Esophagus squamous epithelium (tissue), 5 donors: Measurements from ENCODE around the gene PAPLN. TPM values are rescaled to one million over a fixed set of nuclear protein-coding genes. Genes with fewer than 3 reads are reported as not detected.
A peak's percentile ranks its signal among the peaks of the same experiment; 100 is the strongest.

Experiments
- DNase-seq: peaks from one replicate; lab custom pipeline; 2025; lab: John Stamatoyannopoulos, UW
- H3K27ac ChIP-seq, 4 donors: fragments of 200-600 bp; sonication (generic); one replicate each; pipeline ENCODE4 v1.5.1; 2016 to 2019; ENCODE audit warnings: mild to moderate bottlenecking in 1 of 4
- H3K27me3 ChIP-seq, 4 donors: fragments of 200-600 bp; sonication (generic); 1 replicate in 3 of 4; 2 replicates in 1 of 4; pipeline versions ENCODE4 v1.5.1 to v1.6.0; 2017 to 2021; ENCODE audit warnings: antibody characterized with exemption in 1 of 4
- H3K36me3 ChIP-seq, 3 donors: fragments of 200-600 bp; sonication (generic); one replicate each; pipeline ENCODE4 v1.5.1; 2016 to 2019
- H3K4me1 ChIP-seq, 3 donors: fragments of 200-600 bp; sonication (generic); one replicate each; pipeline ENCODE4 v1.5.1; 2017 to 2019
- H3K4me3 ChIP-seq, 4 donors: fragments of 200-600 bp; sonication (generic); 1 replicate in 3 of 4; 2 replicates in 1 of 4; pipeline ENCODE4 v1.5.1; 2016 to 2019; ENCODE audit warnings: mild to moderate bottlenecking in 2 of 4, moderate library complexity in 1 of 4
- H3K9me3 ChIP-seq, 3 donors: fragments of 200-600 bp; sonication (generic); one replicate each; pipeline ENCODE4 v1.5.1; 2016 to 2019
- POLR2A ChIP-seq, 4 donors: fragments of 450-650 bp; IDR thresholded peaks; one replicate each; pipeline ENCODE4 v1.6.1; 2017; ENCODE audit warnings: antibody characterized with exemption in 4 of 4, mild to moderate bottlenecking in 4 of 4, moderate library complexity in 3 of 4
- WGBS, 2 donors: methylation state at CpG; one replicate each; pipeline ENCODE4 v1.1.5; 2018; 5-methylcytosine and 5-hydroxymethylcytosine counted together
- intact Hi-C: fragments of 100-400 bp; cut with DNase I; formaldehyde crosslinking; loops from one replicate; pipeline ENCODE4 v1.15.0; 2022
- total RNA-seq, 4 donors: library from RNA; depleted of rRNA; stranded (reverse); fragments of >200 nt; gene quantifications; one replicate each; pipeline ENCODE4 v1.1.0, GENCODE V29; 2016
- TF ChIP-seq, protein P1 (sequence below), 6 experiments: fragments of 450-650 bp in 4 of 6; fragments of 200-600 bp in 2 of 6; sonication (generic) in 2 of 6; IDR thresholded peaks; one replicate each; pipeline ENCODE4 v1.5.1; 2016 to 2019; ENCODE audit warnings: antibody characterized with exemption in 6 of 6, mild to moderate bottlenecking in 4 of 6, moderate library complexity in 4 of 6
- donor health status: DM: yes; HTN: yes; CAD: no.

Gene PAPLN
- total RNA-seq, 4 donors from 2014 or later = 2.2 to 12.6 (median 5.4) TPM

GRCh38 chr14:73240816-73241480, 3.6 kb downstream of the PAPLN start:
- Histone ChIP-seq H3K9me3 (no peaks in the 10 kb centered on the region), H3K4me3 (no peak overlapping the region), H3K27me3 (peaks cover 0 to 53% (median 0%) of the 10 kb centered on the region in 4 donors), H3K27ac (peak overlapping the region in 3 of 4 donors; percentile 53 to 80 (median 62)), H3K4me1 (peaks cover 58 to 81% (median 60%) of the 10 kb centered on the region in 3 donors), H3K36me3 (no peaks in the 10 kb centered on the region)
- no peak for TF ChIP-seq POLR2A (IDR thresholded peaks at IDR 0.05)
- TF ChIP-seq, protein P1, sequence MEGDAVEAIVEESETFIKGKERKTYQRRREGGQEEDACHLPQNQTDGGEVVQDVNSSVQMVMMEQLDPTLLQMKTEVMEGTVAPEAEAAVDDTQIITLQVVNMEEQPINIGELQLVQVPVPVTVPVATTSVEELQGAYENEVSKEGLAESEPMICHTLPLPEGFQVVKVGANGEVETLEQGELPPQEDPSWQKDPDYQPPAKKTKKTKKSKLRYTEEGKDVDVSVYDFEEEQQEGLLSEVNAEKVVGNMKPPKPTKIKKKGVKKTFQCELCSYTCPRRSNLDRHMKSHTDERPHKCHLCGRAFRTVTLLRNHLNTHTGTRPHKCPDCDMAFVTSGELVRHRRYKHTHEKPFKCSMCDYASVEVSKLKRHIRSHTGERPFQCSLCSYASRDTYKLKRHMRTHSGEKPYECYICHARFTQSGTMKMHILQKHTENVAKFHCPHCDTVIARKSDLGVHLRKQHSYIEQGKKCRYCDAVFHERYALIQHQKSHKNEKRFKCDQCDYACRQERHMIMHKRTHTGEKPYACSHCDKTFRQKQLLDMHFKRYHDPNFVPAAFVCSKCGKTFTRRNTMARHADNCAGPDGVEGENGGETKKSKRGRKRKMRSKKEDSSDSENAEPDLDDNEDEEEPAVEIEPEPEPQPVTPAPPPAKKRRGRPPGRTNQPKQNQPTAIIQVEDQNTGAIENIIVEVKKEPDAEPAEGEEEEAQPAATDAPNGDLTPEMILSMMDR (IDR thresholded peaks at IDR 0.05) = no peak
- WGBS, 2 donors = 50 to 78% methylated on average over 2 to 5 of the region's 10 CpGs
- no peak for DNase-seq
- intact Hi-C loops = no loop called here

GRCh38 chr14:73241481-73242165, 4.3 kb downstream of the PAPLN start:
- Histone ChIP-seq H3K4me3 (no peak overlapping the region), H3K27ac (peak overlapping the region; percentile 22 to 80 (median 58)), H3K27me3 (peaks cover 0 to 46% (median 0%) of the 10 kb centered on the region in 4 donors), H3K4me1 (peaks cover 58 to 88% (median 63%) of the 10 kb centered on the region in 3 donors), H3K36me3 (no peaks in the 10 kb centered on the region), H3K9me3 (no peaks in the 10 kb centered on the region)
- intact Hi-C loops = no loop called here
- 53 to 82% methylated on average over 5 to 17 of the region's 19 CpGs for WGBS, 2 donors
- TF ChIP-seq, protein P1 (IDR thresholded peaks at IDR 0.05) = no peak
- TF ChIP-seq POLR2A (IDR thresholded peaks at IDR 0.05) = no peak
- no peak for DNase-seq

GRCh38 chr14:73242357-73242901, 5.1 kb downstream of the PAPLN start:
- Histone ChIP-seq H3K4me1 (peaks cover 53 to 82% (median 60%) of the 10 kb centered on the region in 3 donors), H3K9me3 (no peaks in the 10 kb centered on the region), H3K4me3 (peak overlapping the region in 1 of 4 donors; percentile 15), H3K36me3 (no peaks in the 10 kb centered on the region), H3K27me3 (peaks cover 0 to 38% (median 0%) of the 10 kb centered on the region in 4 donors), H3K27ac (peak overlapping the region; percentile 22 to 80 (median 58))
- intact Hi-C loops = no loop called here
- TF ChIP-seq, protein P1 (IDR thresholded peaks at IDR 0.05) = no peak
- no peak for TF ChIP-seq POLR2A (IDR thresholded peaks at IDR 0.05)
- DNase-seq = no peak
- WGBS, 2 donors = 43 to 73% methylated on average over 5 to 6 of the region's 6 CpGs

DNA sequence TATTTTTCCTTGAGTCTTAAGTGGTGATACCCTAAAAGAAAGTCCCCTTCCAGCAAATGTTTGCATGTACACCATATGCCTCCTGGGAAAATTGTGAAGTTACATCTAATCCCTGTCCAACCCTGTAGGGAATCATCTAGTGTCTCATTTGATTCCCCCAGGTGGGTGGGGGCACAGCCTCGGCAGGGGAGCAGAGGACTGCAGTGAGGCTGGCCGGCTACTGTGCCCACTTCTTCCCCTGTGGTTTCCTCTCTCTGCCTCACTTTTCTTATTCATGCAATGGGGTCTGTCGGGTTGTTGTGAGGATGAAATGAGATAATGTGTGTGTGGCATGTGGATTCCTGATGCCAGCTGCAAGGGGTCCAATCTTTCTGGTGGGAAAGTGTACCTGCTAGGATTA, 6.0 kb downstream of the PAPLN start:
- Histone ChIP-seq H3K27me3 (peaks cover 0 to 29% (median 0%) of the 10 kb centered on the region in 4 donors), H3K4me3 (no peak overlapping the region), H3K36me3 (no peaks in the 10 kb centered on the region), H3K27ac (no peak overlapping the region), H3K9me3 (no peaks in the 10 kb centered on the region), H3K4me1 (peaks cover 44 to 73% (median 55%) of the 10 kb centered on the region in 3 donors)
- no peak for TF ChIP-seq POLR2A (IDR thresholded peaks at IDR 0.05)
- TF ChIP-seq, protein P1 (IDR thresholded peaks at IDR 0.05) = no peak
- intact Hi-C loops = no loop called here
- WGBS, 2 donors = 56% methylated on average over 3 of the region's 3 CpGs
- no peak for DNase-seq

DNA sequence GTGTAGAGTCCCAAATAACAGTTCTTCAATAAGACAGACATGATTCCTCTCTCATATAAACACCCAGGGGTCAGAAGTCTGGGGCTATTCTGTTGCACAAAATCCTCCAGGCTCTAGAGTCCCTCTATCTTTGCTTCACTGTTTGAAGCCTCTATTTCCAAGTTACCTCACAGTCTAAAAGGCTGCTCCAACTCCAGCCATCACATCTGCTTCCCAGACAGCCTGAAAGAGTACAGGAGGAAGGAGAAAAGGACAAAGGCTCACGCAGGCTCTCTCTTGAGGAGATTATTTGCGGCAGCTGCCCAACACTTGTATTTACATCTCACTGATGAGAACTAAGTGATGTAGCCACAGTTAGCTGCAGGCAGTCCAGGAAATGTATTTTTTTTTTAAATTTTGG, 6.4 kb downstream of the PAPLN start:
- H3K4me3 ChIP-seq = no peak overlapping the region
- WGBS, 2 donors = 100% methylated on average over 1 to 2 of the region's 2 CpGs

More for the DNA sequence above, 6.4 kb downstream of the PAPLN start:
- peaks cover 0 to 25% (median 0%) of the 10 kb centered on the region in 4 donors for H3K27me3 ChIP-seq
- peaks cover 40 to 69% (median 51%) of the 10 kb centered on the region in 3 donors for H3K4me1 ChIP-seq
- no peak for TF ChIP-seq POLR2A (IDR thresholded peaks at IDR 0.05)
- TF ChIP-seq, protein P1 (IDR thresholded peaks at IDR 0.05) = no peak
- no peaks in the 10 kb centered on the region for H3K9me3 ChIP-seq
- H3K27ac ChIP-seq = no peak overlapping the region
- no peak for DNase-seq
- no peaks in the 10 kb centered on the region for H3K36me3 ChIP-seq
- intact Hi-C loops = no loop called here
